Glutamatergic neuron (in vitro differentiated cells): ENCODE measurements around the gene ZNF804B. TPM values are rescaled to one million over a fixed set of nuclear protein-coding genes. Genes with fewer than 3 reads are reported as not detected.

Experiments
- DNase-seq: peaks from one replicate; pipeline ENCODE4 v3.0.0; 2022
- H3K27ac Mint-ChIP-seq: one replicate; pipeline ENCODE4 v1.8.0; 2020; ENCODE audit warnings: mild to moderate bottlenecking, mixed read lengths, inconsistent platforms; ENCODE audit not compliant: unreplicated experiment
- H3K27me3 Mint-ChIP-seq: one replicate; pipeline ENCODE4 v1.8.0; 2020; ENCODE audit warnings: mild to moderate bottlenecking, moderate library complexity, mixed read lengths, inconsistent platforms; ENCODE audit not compliant: unreplicated experiment
- H3K36me3 Mint-ChIP-seq: one replicate; pipeline ENCODE4 v1.8.0; 2020; ENCODE audit warnings: mild to moderate bottlenecking, mixed read lengths, inconsistent platforms; ENCODE audit not compliant: unreplicated experiment
- H3K4me1 Mint-ChIP-seq: one replicate; pipeline ENCODE4 v1.8.0; 2020; ENCODE audit warnings: mild to moderate bottlenecking, low read depth, mixed read lengths, inconsistent platforms; ENCODE audit not compliant: unreplicated experiment
- H3K4me3 Mint-ChIP-seq: one replicate; pipeline ENCODE4 v1.8.0; 2020; ENCODE audit warnings: mild to moderate bottlenecking, mixed read lengths, inconsistent platforms; ENCODE audit not compliant: unreplicated experiment
- H3K9me3 Mint-ChIP-seq: one replicate; pipeline ENCODE4 v1.8.0; 2020; ENCODE audit warnings: mild to moderate bottlenecking, moderate library complexity, mixed read lengths, inconsistent platforms; ENCODE audit not compliant: unreplicated experiment
- CTCF ChIP-seq: fragments of 200-600 bp; sonication (generic); IDR thresholded peaks from one replicate; pipeline ENCODE4 v1.5.0; 2021; ENCODE audit not compliant: partially characterized antibody, unreplicated experiment
- total RNA-seq: library from RNA; stranded (reverse); fragmentation: NEBNext Ultra II Directional; extraction: Animal tissue kit (Norgen Biotek cat#: 25700); gene quantifications from one replicate; pipeline ENCODE4 v1.2.1, GENCODE V29; 2021; ENCODE audit not compliant: unreplicated experiment

Gene ZNF804B
- total RNA-seq, 1 donor from 2014 or later = 0.10 TPM

GRCh38 chr7:88859288-88859687 lies 99.8 kb downstream of the ZNF804B start:
- H3K27ac Mint-ChIP-seq = no peak overlapping the region

GRCh38 chr7:88866265-88866863 lies 106.9 kb downstream of the ZNF804B start:
- Mint-ChIP-seq H3K27me3 (peaks cover 2% of the 10 kb centered on the region), H3K27ac (no peak overlapping the region), H3K9me3 (peaks cover 2% of the 10 kb centered on the region), H3K36me3 (no peaks in the 10 kb centered on the region), H3K4me1 (no peaks in the 10 kb centered on the region), H3K4me3 (no peak overlapping the region)
- DNase-seq = no peak
- no peak for TF ChIP-seq CTCF

More at GRCh38 chr7:88859288-88859687, 99.8 kb downstream of the ZNF804B start:
- peaks cover 2% of the 10 kb centered on the region for H3K9me3 Mint-ChIP-seq
- no peak overlapping the region for H3K4me3 Mint-ChIP-seq
- TF ChIP-seq CTCF = no peak
- H3K27me3 Mint-ChIP-seq = peaks cover 2% of the 10 kb centered on the region
- H3K36me3 Mint-ChIP-seq = no peaks in the 10 kb centered on the region
- DNase-seq = no peak
- H3K4me1 Mint-ChIP-seq = no peaks in the 10 kb centered on the region

- H3K27ac Mint-ChIP-seq = no peak overlapping the region
- H3K4me1 Mint-ChIP-seq = no peaks in the 10 kb centered on the region
- H3K36me3 Mint-ChIP-seq = no peaks in the 10 kb centered on the region
- no peak for DNase-seq
- H3K9me3 Mint-ChIP-seq = peaks cover 2% of the 10 kb centered on the region
- H3K4me3 Mint-ChIP-seq = no peak overlapping the region
- H3K27me3 Mint-ChIP-seq = peaks cover 2% of the 10 kb centered on the region
- no peak for TF ChIP-seq CTCF
Observed at GRCh38 chr7:88867158-88867557, 107.7 kb downstream of the ZNF804B start.

GRCh38 chr7:88868456-88868855 lies 109.0 kb downstream of the ZNF804B start:
- H3K4me1 Mint-ChIP-seq = no peaks in the 10 kb centered on the region
- no peaks in the 10 kb centered on the region for H3K27me3 Mint-ChIP-seq
- no peak for DNase-seq
- H3K4me3 Mint-ChIP-seq = no peak overlapping the region
- H3K9me3 Mint-ChIP-seq = no peaks in the 10 kb centered on the region
- no peaks in the 10 kb centered on the region for H3K36me3 Mint-ChIP-seq
- no peak overlapping the region for H3K27ac Mint-ChIP-seq
- no peak for TF ChIP-seq CTCF

GRCh38 chr7:88881136-88881535 lies 121.6 kb downstream of the ZNF804B start:
- DNase-seq = no peak
- Mint-ChIP-seq H3K27me3 (no peaks in the 10 kb centered on the region), H3K4me1 (no peaks in the 10 kb centered on the region), H3K9me3 (no peaks in the 10 kb centered on the region), H3K27ac (no peak overlapping the region), H3K4me3 (no peak overlapping the region), H3K36me3 (no peaks in the 10 kb centered on the region)
- TF ChIP-seq CTCF = no peak
